Amniotic stem cell (primary cell): Measurements from ENCODE around the gene XPO5.
"Not testable (repeated sequence)": the region's sequence is repeated elsewhere in the genome, so short reads cannot be mapped to it uniquely, and the experiment has no call there.

ENCODE experiments used
- DNase-seq: peaks from one replicate; lab custom pipeline; 2025; lab: John Stamatoyannopoulos, UW

Gene XPO5

DNA sequence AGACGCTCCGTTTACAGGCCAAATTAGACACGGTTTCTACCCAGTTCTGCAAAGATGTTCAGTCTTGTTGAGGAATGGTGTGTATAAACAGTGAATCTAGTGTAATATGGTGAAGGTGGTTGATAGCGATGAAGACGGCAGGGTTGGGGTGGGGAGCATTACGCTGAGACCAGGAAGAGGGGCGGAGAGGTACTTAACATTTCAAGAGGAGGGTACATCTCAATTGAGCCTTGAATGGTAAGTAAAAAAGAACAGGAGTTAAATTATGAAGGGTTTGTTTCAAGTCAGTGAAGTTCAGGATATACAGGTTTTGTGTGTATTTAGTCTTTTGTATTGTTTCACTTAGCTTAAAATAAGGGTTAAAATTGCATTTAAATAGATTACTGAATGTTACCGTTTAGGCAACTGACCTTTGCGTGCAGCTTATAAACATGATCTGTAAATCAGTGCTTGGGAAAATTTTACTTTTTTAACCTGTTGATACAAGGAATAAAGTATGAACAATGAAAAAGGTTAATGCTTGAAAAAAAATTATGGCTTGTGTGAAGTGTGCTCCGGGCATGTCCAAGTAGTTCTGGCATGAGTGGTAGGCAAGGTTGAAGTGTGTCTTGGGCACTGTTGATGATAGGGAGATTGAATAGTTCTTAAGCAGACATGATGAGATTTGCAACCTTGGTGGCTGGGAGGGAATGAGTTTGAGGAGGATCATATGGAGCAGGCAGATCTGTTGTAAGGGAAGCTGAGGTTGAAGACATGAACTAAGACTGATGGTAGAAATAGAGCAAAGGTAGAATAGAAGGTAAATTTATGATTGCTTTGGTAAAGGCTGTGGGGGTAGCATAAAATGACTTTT, 58.1 kb downstream of the XPO5 start:
- no peak for DNase-seq

DNA sequence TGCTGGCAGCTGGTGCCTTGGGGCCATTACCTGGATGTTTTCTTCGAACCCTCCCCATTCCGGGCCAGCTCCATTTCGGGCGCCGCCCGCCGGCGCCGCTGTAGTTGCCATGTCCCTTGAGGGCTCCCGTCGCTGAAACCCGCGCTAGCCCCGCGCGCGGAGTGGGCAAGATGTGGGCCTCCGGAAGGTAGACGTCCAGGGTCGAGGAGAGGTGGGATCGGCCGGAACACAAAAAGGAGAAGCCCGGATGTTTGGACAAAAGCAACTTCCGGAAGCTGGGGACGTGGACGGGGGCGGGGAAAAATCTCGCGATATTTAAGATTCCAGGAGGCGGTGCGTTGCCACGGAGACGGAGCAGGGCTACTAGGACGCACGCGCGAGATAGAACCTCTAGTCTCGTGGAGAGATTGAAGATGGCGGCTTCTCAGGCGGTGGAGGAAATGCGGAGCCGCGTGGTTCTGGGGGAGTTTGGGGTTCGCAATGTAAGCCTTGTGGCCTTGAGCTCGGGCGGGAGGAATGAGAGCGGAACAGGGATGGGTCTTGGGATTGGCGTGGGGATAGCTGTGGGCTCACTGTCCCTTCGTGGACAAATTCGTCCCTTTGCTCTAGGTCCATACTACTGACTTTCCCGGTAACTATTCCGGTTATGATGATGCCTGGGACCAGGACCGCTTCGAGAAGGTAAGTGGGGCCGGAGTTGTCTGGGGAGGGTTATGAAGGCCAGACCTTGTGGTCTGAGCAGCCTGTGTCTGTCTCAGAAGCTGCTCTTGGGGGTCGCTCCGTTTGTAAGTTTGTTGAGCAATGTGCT, 58.9 kb downstream of the XPO5 start, which contains the start of the genes POLR1C and YIPF3:
TSS of gene POLR1C (plus strand) at position 393 of the 808 bp plus-strand sequence. CDS start at position 414, 21 bp downstream.
TSS of gene YIPF3 (minus strand) at position 230 of the 808 bp plus-strand sequence. CDS start at position 111, 119 bp downstream.
- DNase-seq: peak; percentile 99

DNA sequence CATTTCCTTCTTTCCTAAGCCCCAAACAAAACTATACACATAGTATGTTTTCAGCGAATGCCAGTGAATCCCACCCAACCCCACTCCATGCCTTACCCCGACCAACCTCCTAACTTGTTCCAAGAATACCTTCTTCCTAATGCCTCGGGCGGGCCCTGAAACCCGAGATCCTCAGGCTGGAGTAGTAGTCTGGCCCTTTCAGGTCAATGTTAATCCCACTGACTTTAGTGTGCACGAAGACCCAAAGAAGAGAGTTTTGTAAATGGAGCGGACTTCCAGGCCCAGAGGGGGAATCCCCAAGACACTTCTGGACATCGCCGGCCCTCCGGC, 59.5 kb downstream of the XPO5 start:
- DNase-seq: peak; percentile 11

DNA sequence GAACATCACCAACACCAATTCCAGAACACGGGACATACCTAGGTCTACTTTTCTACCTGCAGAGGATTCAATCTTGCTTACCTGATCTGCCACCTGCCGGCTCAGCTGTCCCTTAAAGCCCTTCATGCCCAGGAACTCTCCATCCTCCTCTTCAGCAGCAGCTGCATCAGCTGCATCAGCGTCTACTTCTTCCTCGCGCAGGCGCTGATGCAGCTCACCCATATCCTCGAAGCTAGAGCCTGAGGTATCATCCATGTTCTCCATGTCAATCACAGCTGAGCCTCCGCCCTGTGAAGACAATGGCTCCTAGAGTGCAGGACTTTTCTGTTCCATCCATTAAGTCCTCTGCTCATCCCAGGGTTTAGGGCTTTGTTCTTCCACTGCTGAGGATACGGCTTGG, 60.0 kb downstream of the XPO5 start:
- no peak for DNase-seq

DNA sequence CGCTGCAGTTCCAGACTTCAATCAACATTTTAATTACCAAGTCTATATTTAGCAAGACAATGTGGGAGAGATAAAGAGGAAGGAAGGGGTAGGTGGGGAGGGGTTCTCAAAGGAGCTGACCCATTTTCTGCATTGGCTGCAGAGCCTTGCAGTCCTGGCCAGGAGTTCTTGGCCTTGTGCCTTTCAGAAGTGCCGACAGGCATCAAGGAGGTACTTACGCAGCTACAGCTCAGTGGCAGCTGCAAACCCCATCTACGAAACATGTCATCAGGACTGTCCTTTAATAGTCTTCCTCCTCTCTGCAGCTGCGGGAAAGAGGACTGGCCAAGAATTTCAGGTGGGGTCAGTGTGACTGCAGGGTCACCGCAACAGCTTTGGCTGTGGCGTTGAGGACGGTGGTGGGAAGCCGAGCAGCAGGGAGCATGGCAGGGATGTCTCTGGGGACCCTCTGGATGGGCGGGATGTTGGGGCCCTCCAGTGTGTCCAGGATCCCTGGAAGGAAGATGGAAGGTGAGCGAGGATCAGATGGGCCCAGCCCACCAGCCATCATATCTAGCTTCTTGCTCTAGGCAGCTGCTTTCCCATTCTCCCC, 63.9 kb downstream of the XPO5 start:
- DNase-seq: no peak

DNA sequence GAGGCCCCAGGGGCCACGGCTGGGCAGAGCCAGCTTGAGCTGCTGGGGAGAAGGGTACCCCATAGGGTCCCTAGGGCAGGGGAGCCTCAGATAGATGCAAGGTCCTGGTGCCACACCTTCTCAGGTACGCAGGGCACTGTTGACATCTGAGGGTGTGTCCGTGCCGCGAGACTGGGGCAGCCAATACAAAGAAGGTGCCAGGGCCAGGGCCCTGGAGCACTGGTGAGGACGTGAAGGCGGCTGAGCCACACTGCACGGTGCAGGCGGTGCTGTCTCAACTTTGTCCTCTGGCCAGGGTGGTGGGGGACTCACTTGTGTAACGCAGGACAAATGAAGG, 65.0 kb downstream of the XPO5 start:
- DNase-seq: no peak

DNA sequence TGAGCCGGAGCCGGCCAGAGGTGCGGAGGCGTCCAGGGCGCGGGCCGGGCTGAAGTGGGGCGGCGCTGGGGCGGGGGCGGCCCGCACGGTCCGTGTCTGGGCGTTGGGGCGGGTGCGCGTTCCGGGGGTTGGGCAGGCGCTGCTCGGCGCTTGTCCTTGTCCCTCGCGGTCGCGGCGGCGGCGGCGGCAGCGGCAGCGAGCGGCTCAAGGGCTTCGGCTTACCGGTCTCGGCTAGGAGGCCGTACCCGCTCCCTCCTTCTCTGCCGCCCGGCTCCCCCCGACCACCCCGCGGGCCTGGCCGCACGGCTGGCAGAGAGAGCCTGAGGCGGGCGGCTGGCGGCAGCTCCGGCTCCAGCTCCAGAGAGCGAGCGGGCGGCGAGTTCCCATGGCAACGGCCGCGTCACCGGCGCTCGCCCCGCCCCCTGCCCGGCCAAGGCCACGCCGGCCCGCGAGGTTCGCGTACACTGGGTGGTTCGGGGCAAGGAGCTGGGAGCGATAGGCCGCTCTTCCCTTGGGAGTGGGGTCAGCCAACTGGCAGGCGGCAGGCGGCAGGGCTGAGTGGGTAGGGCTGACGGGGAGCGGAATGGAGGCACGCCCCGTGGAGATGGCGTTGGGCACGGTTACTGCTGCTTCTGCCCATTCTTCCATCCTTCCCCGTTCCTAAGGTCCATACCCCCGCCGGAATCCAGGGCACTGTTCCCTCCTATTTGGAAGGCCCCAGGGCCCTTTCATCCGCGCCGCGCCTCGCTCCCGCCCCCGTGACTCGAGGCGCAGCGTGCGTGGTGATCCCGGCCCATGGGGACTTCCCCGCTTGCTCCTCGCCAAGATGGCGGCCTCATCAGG, 65.6 kb downstream of the XPO5 start, which contains the start of gene LRRC73:
TSS of gene LRRC73 (minus strand) at position 363 of the 843 bp plus-strand sequence. CDS start 561 bp downstream, outside the sequence.
- DNase-seq: peak; percentile 68

DNA sequence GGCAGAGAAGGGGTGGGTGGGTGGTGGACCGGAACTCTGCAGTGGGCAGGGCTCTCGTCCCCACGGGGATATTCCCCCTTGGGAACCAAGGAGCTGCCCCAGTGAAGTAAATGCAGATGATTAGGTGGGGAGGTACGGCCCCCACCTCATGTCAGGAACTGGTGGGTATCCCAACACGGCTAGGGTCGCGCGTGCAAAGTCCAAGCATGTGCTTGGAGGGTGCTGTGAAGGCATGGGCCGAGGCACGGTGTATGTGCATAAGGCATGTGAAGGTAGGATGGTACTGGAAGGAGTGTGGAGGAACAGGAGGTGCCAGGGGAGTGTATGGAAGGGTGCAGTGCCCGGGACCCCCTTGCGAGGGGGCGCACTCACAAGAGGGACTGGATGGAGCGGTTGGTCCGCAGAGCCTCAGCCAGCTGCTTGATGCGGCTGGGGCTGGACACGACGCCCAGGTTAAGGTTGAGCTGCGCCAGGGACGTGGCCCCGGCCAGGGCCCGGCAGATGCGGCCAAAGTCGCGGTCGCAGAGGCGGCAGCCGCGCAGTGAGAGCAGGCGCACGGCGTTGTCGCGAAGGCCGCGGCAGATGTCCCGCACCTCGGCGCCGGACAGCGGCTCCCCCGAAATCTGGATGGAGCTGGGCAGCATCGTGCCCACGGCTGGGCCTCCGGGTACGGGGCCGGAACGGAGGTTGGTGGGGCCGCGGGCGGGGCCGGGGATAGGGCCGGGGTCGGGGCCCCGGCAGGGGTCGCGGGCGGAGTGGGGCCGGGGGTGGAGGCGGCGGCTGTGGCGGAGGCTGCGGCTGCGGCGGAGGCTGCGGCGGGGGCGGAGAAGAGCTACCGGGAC, 66.5 kb downstream of the XPO5 start:
- DNase-seq: no peak

DNA sequence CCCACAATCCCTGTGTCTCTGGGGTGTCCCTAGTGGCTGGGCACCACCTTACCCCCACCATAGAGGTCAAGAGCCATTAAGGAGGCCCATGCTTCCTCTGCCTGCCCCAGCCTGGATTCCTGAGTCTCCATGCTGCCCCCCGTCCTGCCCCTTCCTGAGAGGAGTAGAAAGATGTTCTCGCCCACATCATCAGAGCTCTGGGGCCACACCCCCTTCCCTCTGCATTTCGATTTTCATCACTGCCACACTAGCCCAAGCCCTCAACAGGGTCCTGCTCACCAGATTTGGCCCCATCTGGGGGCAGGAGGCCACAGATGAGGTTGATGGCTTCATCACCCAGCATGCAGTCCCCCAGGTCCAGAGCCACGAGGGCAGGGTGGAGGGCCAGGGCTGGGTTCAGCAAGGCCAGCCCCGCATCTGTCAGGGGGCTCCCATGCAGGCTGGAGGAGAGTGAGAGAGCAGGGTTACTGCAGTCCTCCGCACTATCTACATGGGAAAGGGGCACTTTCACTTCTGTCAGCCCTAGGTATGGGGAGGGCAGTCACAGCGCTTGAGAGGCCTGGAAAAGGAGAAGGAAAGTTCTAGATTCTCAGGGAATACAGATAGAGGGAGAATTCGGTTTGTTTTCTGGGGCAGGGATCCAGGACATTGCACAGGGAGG, 67.2 kb downstream of the XPO5 start:
- no peak for DNase-seq

DNA sequence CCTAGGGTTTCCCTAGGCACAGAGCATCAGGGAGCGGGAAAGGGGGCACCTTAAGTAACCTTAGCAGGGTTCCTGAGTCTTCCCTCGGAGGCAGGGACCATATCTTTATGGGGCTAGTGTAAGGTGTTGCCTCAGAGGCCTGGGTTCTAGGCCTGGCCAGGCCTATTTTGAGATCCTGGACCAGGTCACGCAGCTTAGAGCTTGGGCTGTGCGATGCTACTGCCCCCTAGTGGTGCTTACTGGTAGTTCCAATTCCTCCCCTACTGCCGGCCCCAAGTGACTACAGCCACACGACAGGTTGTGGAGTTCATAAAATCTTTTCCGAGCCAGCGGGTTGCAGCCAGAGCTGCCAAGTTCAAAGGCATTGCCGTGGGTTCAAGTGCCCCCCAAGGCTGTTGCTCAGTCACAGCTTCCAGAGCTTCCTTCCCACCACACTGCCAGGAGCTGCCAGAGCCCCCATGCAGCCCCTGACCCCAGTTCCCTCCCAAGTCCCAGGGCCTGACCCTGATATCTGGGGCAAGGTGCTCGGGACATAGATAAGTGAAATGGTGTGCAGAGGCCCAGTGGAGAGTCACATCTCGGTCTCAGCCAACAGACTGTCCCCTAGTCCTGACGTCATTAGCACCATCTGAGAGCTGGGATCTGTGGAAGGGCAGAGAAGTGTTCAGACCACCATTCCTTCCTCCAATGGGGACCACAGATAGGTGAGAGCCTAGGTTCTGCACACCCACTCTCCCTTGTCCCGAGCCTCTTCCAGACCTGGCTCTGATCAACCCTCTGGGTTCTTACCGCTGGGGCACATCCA, 69.0 kb downstream of the XPO5 start:
- DNase-seq: peak; percentile 29

DNA sequence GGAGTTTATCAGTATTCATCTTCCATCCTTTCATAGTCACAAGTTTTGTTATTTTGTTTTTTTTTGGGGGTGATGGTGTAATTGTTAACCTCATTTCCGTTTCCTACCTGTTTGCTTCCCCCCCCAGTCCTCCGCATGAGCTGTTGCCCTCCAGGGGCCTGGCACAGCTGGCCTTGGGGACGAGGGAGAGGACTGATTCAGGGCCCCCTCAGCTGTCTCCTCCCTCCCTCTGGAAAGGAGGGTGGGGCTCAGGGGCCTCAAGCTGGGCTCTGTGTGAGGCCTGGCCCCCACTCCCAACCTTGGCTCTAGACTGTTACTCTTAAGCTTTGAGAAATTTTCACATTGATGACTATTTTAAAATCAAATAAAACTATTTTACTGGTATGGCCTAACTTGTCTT, 69.7 kb downstream of the XPO5 start:
- no peak for DNase-seq

DNA sequence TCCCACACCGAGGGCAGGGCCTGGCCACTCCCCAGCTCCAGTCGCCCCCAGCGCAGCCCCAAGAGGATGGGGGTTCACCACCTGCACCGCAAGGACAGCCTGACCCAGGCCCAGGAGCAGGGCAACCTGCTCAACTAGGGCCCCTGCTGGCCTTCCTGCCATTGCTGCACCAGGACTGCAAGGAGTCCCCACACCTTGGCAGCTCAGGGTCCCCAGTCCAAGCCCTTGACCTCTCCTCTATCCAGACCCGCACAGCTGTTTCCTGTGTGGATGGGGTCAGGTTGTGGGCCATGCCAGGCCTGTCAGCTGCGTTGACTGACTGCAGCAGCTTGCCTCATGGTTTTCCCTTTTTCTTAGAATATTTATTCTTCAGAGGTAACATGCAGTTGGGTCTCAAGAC, 70.1 kb downstream of the XPO5 start:
- no peak for DNase-seq

DNA sequence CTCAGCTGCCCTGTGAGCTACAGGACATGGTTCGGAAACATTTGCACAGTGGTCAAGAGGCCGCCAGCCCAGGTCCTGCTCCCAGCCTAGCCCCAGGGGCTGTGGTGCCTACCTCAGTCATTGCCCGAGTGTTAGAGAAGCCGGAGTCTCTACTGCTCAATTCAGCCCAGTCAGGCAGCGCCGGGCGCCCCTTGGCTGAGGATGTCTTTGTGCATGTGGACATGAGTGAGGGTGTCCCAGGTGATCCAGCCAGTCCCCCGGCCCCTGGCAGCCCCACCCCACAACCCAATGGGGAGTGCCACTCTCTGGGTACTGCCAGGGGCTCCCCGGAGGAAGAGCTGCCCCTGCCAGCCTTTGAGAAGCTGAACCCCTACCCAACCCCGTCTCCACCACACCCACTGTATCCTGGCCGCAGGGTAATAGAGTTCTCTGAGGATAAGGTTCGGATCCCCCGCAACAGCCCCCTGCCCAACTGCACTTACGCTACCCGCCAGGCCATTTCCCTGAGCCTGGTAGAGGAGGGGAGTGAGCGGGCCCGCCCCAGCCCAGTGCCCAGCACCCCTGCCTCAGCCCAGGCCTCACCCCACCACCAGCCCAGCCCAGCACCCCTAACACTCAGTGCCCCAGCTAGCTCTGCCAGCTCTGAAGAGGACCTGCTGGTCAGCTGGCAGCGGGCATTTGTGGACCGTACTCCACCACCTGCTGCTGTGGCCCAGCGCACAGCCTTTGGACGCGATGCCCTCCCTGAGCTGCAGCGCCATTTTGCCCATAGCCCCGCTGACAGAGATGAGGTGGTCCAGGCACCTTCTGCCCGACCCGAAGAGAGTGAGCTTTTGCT, 70.9 kb downstream of the XPO5 start:
- DNase-seq: no peak

DNA sequence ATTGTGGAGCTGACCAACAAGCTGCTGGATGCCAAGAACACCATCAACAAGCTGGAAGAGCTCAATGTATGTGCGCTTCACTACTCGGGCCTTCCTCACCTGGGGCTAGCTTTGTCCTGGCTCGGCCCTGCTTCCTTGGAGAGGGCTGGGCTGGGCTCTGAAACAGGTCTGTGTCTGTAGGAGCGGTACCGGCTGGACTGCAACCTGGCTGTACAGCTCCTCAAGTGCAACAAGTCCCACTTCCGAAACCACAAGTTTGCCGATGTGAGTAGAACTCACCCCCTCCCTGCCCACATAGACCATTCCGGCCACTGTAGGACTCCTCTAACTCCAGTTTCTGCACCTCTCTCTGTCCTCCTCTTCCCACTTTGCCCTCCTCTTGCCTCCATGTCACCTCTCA, 72.4 kb downstream of the XPO5 start:
- DNase-seq: no peak

DNA sequence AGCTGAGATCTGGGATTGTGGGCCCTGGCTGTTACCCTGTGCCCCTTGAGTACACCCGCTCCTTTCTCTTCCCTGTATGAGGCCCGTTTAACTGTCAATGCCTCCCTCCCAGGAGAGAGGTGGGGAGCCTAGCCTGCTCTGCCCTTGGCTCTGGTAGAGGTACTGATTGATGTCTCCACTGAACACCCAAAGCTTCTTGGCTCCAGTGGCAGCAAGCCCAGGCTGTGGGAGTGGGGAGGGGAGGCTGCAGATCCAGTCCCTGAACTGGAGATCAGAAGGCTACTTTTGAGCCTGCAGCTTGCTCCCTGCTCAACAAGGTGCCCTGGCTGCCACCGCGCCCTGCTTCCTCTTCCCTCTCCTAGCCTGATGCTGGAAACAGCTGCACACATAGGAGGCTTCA, 73.2 kb downstream of the XPO5 start:
- DNase-seq: no peak

DNA sequence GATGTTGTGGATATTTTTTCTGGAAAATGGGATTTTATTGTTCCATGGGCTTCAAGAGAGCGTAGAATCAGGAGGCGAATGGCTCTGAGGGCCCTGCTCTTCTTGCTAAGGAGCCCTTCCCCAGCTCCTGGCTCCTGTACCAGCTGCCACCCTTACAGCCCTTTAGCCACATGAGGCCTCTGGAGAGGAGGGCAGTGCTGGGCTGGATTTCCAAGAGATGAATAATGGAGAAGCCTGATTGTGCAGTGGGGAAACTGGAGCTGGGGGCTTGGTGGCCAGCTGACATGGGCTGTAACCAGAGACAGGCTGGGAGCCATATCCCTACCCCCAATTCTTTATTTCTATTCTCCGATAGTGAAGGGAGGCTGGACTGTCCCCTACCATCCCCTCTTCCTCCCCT, 74.9 kb downstream of the XPO5 start:
- no peak for DNase-seq

DNA sequence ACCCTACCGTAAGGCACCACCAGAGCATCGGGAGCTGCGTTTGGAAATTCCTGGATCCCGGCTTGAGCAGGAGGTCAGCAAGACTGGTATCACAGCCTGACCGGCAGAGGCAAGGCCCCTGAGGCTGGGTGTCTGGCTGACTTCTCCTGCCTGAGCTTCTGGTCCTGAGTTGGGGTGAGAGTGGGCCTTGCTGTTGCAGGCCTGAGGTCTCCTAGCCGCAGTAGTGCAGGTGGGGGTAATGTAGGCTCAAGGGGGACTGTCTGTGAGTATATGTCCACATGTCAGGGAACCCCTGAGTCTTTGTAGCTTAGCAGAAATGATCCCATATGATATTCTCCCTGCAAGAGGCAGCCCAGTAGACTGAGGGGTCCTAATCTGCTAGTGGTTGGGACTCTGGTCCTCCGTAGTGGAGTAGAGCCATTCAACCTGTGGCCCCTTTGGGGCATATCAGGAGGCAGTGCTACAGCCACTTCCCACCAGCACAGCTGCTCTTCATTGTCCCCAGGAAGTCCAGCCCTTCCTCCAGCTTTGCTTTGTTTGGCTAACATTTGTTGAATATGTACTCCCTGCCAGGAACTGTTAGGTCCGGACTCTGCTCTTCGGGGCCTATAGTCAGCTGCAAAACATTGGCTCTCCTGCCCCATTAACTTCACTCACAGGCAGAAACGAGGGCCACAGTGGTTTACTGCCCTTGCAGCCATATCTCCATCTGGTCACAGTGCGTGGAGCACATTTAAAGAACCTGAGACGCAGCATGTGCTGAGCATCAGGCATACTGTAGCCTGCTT, 76.6 kb downstream of the XPO5 start:
- no peak for DNase-seq

DNA sequence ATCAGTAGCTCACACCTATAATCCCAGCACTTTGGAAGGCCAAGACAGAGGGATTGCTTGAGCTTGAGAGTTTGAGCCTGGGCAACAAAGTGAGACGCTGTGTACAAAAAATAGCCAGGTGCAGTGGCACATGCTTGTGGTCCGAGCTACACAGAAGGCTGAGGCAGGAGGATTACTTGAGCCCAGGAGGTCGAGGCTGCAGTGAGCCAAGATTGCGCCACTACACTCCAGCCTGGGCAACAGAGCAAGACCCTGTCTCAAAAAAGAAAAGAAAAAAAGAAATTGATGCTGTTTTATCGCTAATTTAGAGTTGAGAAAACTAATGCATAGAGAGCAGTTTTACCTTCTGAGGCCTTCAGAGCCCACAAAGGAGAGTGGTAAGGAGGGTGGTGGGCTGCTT, 77.5 kb downstream of the XPO5 start:
- not testable (repeated sequence) for DNase-seq
